ENCODE results near the gene CLASP1.
"Not testable (repeated sequence)": the region's sequence is repeated elsewhere in the genome, so short reads cannot be mapped to it uniquely, and the experiment has no call there.

CLASP1 gene

GRCh38 chr2:121649149-121649595 lies at the start of gene CLASP1:
Gene CLASP1, minus strand, starts transcription at chr2:121649462. Its CDS starts 43,567 bp downstream, at chr2:121605895.
- DNase-seq: no peak

GRCh38 chr2:121698318-121698930 lies 49.2 kb upstream of the CLASP1 start:
- peak; percentile 53 for DNase-seq

- peak; percentile 52 for DNase-seq
Measured at GRCh38 chr2:121697108-121697631, 47.9 kb upstream of the CLASP1 start.

DNA sequence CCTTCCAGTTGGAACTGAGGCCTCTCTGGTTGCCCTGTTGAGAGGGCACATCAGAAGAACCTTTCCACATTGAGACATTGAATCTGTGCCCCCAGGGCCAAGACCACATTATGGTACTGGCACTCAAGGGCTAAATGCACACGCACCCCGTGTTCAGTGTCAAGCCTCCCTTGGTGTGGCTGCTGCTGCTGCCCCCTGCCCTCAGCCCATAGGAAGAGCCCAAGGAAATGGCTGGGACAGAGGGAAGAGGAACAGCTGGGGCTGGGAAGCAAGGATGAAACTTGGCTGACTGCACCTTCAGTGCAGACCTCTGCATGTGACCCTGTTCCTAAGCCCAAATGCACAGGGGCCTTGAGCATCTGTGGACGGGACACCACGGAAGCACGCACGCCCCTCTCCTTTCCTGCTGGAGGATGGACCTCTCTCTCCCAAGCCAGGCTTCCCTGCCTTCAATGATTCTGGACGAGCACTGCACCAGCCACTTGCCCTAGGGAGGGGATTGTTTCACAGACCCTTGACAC lies 47.2 kb upstream of the CLASP1 start:
- DNase-seq: peak; percentile 46

DNA sequence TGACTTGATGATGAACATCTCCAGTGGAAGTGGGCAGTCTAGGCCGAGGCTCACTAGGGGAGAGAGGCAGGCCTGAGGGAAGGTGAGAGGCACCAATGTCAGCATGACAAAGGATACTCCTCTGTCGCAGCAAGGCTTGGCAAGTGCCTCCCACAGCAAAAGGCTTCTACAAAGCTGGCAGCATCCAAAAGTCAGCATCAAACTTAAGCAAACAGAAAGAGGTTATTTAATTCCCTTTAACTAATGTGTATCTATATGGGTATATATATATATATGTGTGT lies 45.8 kb upstream of the CLASP1 start:
- DNase-seq: peak; percentile 30

GRCh38 chr2:121694398-121695170 lies 45.3 kb upstream of the CLASP1 start:
- DNase-seq: peak; percentile 30

DNA sequence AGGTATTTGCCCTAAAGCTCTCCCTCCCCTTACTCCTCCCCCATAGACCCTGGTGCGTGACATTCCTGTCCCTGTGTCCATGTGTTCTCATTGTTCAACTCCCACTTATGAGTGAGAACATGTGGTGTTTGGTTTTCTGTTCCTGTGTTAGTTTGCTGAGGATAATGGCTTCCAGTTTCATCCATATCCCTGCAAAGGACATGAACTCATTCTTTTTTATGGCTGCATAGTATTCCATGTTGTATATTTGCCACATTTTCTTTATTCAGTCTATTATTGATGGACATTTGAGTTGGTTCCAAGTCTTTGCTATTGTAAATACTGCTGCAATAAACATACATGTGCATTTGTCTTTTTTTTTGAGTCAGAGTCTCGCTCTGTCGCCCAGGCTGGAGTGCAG lies 41.3 kb upstream of the CLASP1 start:
- not testable (repeated sequence) for DNase-seq

- peak; percentile 32 for DNase-seq
Measured at GRCh38 chr2:121690095-121690494, 40.8 kb upstream of the CLASP1 start.

- DNase-seq: peak; percentile 34
Measured at GRCh38 chr2:121689356-121689755, 40.1 kb upstream of the CLASP1 start.

GRCh38 chr2:121688820-121689219 lies 39.6 kb upstream of the CLASP1 start:
- DNase-seq: no peak

GRCh38 chr2:121686902-121687301 lies 37.6 kb upstream of the CLASP1 start:
- DNase-seq: no peak

DNA sequence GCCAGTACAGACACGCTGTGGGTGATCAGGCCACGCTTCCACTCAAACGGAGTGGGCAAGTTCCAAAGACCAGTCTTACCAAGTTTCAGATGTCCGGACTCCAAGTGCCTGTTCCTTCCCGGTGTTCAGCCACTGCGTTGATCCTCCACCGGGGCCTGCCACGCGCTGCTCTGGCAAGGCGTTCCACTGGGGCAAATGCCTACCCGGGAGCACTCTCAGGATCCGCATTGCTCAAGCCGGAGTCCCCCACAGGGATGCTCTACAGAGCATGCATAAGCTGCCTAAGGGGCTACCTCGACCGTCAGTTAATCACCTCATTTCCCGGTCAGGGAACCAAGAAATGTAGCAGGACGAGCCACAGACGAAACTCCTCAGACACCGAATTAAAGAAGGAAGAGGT lies 37.0 kb upstream of the CLASP1 start:
- DNase-seq: no peak

DNA sequence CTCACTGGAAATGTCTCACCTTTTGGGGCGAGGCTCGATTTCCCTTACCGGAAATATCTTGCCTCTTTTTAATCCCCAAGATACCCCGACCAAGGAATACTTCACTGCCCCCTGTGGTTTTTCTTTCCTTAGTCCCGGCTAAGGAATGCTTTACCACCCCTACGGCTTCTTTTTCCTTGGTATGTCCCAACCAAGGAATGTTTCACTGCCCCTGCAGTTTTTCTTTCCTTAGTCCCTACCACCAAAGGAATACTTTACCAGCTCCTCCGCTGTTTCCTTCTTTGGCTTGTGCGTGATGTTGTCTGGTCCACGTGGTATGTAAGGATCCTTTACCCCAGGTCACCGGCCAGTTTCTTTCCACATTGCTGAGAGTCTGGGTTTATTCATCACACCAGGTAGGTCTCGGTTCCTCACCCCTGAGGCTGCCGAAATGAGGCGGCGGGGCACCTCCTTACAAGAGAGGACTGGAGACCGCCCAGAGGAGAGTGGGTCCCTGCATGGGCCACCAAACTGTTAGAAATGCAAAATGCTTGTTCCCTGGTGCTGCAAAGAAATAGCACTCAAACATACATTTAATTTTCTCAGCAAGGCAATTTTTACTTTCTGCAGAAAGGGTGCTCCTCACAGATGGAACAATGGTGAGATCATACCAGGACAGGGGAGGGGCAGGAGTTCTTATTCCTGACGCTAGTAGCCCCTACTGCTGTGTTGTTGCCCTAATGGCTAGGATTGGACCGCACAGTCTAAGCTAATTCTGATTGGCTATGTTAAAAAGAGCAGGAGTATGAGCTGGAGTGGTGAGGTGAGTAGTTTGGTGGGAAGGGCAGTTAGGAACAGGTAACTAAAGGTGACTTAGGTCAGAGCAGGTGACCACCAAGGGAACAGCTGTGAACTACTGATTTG lies 33.4 kb upstream of the CLASP1 start:
- no peak for DNase-seq

DNA sequence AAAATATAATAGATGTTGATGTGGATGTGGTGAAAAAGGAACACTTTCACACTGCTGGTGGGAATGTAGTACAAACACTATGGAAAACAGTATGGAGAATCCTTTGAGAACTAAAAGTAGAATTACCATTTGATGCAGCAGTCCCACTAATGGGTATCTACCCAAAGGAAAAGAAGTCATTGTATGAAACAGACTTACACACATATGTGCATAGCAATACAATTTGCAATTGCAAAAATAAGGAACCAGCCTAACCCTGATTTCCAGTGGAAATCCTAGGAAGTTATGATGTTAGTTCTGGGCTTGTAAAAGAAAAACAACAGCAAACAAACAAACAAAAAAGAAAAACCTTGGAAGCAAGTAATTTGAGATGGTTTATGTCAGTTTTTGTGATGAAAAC lies 28.6 kb upstream of the CLASP1 start:
- no peak for DNase-seq

- not testable (repeated sequence) for DNase-seq
Measured at GRCh38 chr2:121671621-121672020, 22.4 kb upstream of the CLASP1 start.

GRCh38 chr2:121670181-121670580 lies 20.9 kb upstream of the CLASP1 start:
- no peak for DNase-seq

- DNase-seq: no peak
Measured at GRCh38 chr2:121667618-121668017, 18.4 kb upstream of the CLASP1 start.

GRCh38 chr2:121666042-121666441 lies 16.8 kb upstream of the CLASP1 start:
- no peak for DNase-seq

DNA sequence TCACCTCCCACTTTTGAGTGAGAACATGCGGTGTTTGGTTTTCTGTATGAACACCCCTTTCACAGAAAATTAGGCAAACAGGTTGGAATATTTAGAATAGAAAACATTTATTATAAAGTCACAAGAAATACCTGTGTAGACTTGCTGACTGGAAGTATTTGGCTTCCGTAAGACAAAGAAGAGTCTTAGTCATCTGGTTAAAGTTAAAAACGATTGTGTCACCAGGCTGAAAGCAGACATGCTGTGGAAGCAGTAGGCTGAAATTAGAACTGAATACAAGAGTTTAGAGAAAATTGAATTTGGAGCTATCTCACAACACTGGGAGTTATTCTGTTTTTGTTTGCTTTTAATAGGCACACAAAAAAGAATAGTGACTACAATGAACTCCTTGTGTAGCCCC lies 16.2 kb upstream of the CLASP1 start:
- no peak for DNase-seq

- no peak for DNase-seq
Measured at GRCh38 chr2:121664713-121665112, 15.5 kb upstream of the CLASP1 start.

GRCh38 chr2:121664086-121664485 lies 14.8 kb upstream of the CLASP1 start:
- DNase-seq: no peak

GRCh38 chr2:121663434-121663833 lies 14.2 kb upstream of the CLASP1 start:
- no peak for DNase-seq

- DNase-seq: no peak
Measured at GRCh38 chr2:121662656-121663055, 13.4 kb upstream of the CLASP1 start.

Measured in activated CD8-positive, alpha-beta memory T cell treated with anti-CD3 and anti-CD28 coated beads, Interleukin-2, amount 50 U/mL, for 48 hours (primary cell).